ENCODE measurements around the gene GPR25.

GRCh38 chr1:200892546-200892945 lies 19.8 kb downstream of the GPR25 start:
- TF ChIP-seq POLR2A (IDR thresholded peaks at IDR 0.05; ENCODE audit: low read depth, low read length) (no peak), POLR2AphosphoS5 (IDR thresholded peaks at IDR 0.05; ENCODE audit: low read depth, low read length) (no peak), PAX5 (IDR thresholded peaks at IDR 0.05; ENCODE audit: insufficient read depth, low read length, severe bottlenecking) (no peak), POU2F2 (IDR thresholded peaks at IDR 0.05; ENCODE audit: low read depth, low read length) (no peak)
